Lower leg skin (tissue), 3 donors: ENCODE data around the gene CELSR3.

Source experiments
- POLR2A ChIP-seq, 2 donors: fragments of 450-650 bp; IDR thresholded peaks; one replicate each; pipeline ENCODE4 v1.6.1; 2016 to 2017; ENCODE audit warnings: antibody characterized with exemption in 2 of 2, mild to moderate bottlenecking in 1 of 2, moderate library complexity in 1 of 2
- TF ChIP-seq, protein P1 (sequence below), 3 donors: fragments of 450-650 bp; IDR thresholded peaks; one replicate each; pipeline ENCODE4 v1.5.1; 2016; ENCODE audit warnings: antibody characterized with exemption in 3 of 3, mild to moderate bottlenecking in 3 of 3, moderate library complexity in 2 of 3

DNA sequence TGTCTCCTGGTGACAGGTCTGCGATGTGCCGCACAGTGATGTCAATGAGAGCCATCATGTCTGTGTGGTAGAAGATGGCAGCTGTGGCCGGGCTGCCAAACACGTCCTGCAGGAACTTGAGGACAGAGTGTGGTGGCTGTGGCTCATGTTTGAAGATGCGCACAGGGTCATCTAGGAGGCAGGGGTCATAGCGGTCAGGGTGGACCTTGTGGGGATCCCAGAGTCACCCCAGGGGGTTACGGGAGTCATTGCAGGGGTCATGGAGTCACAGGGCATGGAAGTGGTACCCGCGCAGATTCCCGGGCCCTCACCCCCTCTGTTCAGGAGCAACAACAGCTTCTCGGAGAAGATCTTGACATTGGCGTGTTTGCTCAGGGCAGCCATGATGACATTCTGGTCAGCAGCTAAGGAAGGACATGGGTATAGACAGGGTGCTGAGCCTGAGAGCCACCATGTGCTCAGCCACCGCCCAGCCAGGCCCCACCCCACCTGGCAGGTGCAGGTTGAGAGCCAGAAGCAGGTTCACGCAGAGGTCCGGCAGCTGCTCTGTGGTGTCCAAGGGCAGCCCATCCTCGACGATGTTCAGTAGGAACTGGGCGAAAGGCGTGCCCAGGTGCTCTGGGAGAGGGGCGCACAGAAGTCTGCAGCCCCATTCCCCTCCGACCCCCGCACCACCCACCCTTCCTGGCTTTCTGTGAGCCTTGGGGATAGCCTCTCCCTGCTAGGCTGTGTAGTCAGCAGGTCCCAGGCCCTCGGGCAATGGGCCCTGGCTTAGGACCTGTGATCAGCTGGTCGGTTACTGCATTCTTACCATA is 16.1 kb upstream of the CELSR3 start:
- TF ChIP-seq, protein P1, sequence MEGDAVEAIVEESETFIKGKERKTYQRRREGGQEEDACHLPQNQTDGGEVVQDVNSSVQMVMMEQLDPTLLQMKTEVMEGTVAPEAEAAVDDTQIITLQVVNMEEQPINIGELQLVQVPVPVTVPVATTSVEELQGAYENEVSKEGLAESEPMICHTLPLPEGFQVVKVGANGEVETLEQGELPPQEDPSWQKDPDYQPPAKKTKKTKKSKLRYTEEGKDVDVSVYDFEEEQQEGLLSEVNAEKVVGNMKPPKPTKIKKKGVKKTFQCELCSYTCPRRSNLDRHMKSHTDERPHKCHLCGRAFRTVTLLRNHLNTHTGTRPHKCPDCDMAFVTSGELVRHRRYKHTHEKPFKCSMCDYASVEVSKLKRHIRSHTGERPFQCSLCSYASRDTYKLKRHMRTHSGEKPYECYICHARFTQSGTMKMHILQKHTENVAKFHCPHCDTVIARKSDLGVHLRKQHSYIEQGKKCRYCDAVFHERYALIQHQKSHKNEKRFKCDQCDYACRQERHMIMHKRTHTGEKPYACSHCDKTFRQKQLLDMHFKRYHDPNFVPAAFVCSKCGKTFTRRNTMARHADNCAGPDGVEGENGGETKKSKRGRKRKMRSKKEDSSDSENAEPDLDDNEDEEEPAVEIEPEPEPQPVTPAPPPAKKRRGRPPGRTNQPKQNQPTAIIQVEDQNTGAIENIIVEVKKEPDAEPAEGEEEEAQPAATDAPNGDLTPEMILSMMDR (IDR thresholded peaks at IDR 0.05): no peak
- TF ChIP-seq POLR2A (IDR thresholded peaks at IDR 0.05): no peak
